ENCODE measurements around the gene ZNF366. TPM values are rescaled to one million over a fixed set of nuclear protein-coding genes. Genes with fewer than 3 reads are reported as not detected.
A peak's percentile ranks its signal among the peaks of the same experiment; 100 is the strongest.

Gene ZNF366
- polyA plus RNA-seq (2013, experiment 1 of 2) = 1.1 TPM
- 0.81 TPM for polyA plus RNA-seq (2013, experiment 2 of 2)

GRCh38 chr5:72507231-72507906 is at the start of gene ZNF366:
ZNF366 (minus strand) TSS chr5:72507410; CDS start chr5:72461496, 45,914 bp downstream.
- Histone ChIP-seq H3K4me1 (ENCODE audit: control insufficient read depth, insufficient read depth, low read length, poor library complexity, severe bottlenecking) (peaks cover 48% of the 10 kb centered on the region), H3K9me3 (ENCODE audit: control insufficient read depth, low read length) (no peaks in the 10 kb centered on the region), H3K27ac (ENCODE audit: low read depth, low read length, severe bottlenecking) (peak within 1 kb of the TSS; percentile 75), H3K36me3 (ENCODE audit: control insufficient read depth, insufficient read depth, low read length) (no peaks in the 10 kb centered on the region), H3K4me3 (ENCODE audit: extremely low read depth, insufficient read depth, low read length, poor library complexity, severe bottlenecking) (peak within 1 kb of the TSS; percentile 12)
- 80 to 82% methylated on average over 5 to 8 of the region's 9 CpGs for WGBS, 2 experiments (ENCODE audit: insufficient coverage in 2 of 2)

GRCh38 chr5:72556351-72557166 is 49.3 kb upstream of the ZNF366 start:
- Histone ChIP-seq H3K4me1 (ENCODE audit: control insufficient read depth, insufficient read depth, low read length, poor library complexity, severe bottlenecking) (peaks cover 13% of the 10 kb centered on the region), H3K9me3 (ENCODE audit: control insufficient read depth, low read length) (no peaks in the 10 kb centered on the region), H3K27ac (ENCODE audit: low read depth, low read length, severe bottlenecking) (peak overlapping the region; percentile 86), H3K4me3 (ENCODE audit: extremely low read depth, insufficient read depth, low read length, poor library complexity, severe bottlenecking) (peak overlapping the region; percentile 12), H3K36me3 (ENCODE audit: control insufficient read depth, insufficient read depth, low read length) (no peaks in the 10 kb centered on the region)
- WGBS, 2 experiments (ENCODE audit: insufficient coverage in 2 of 2) = 4 to 8% methylated on average over 30 to 33 of the region's 42 CpGs

GRCh38 chr5:72555871-72556270 is 48.7 kb upstream of the ZNF366 start:
- 20 to 33% methylated on average over 1 of the region's 1 CpG for WGBS, 2 experiments (ENCODE audit: insufficient coverage in 2 of 2)
- Histone ChIP-seq H3K9me3 (ENCODE audit: control insufficient read depth, low read length) (no peaks in the 10 kb centered on the region), H3K27ac (ENCODE audit: low read depth, low read length, severe bottlenecking) (peak overlapping the region; percentile 86), H3K4me1 (ENCODE audit: control insufficient read depth, insufficient read depth, low read length, poor library complexity, severe bottlenecking) (peaks cover 10% of the 10 kb centered on the region), H3K4me3 (ENCODE audit: extremely low read depth, insufficient read depth, low read length, poor library complexity, severe bottlenecking) (no peak overlapping the region), H3K36me3 (ENCODE audit: control insufficient read depth, insufficient read depth, low read length) (no peaks in the 10 kb centered on the region)

GRCh38 chr5:72554897-72555296 is 47.7 kb upstream of the ZNF366 start:
- Histone ChIP-seq H3K27ac (ENCODE audit: low read depth, low read length, severe bottlenecking) (no peak overlapping the region), H3K9me3 (ENCODE audit: control insufficient read depth, low read length) (no peaks in the 10 kb centered on the region), H3K4me3 (ENCODE audit: extremely low read depth, insufficient read depth, low read length, poor library complexity, severe bottlenecking) (no peak overlapping the region), H3K36me3 (ENCODE audit: control insufficient read depth, insufficient read depth, low read length) (no peaks in the 10 kb centered on the region), H3K4me1 (ENCODE audit: control insufficient read depth, insufficient read depth, low read length, poor library complexity, severe bottlenecking) (peaks cover 10% of the 10 kb centered on the region)
- 100% methylated on average over 1 of the region's 1 CpG; no CpG with 5 or more reads in 1 of the 2 experiments for WGBS, 2 experiments (ENCODE audit: insufficient coverage in 2 of 2)

GRCh38 chr5:72552041-72552557 is 44.9 kb upstream of the ZNF366 start:
- no peaks in the 10 kb centered on the region for H3K9me3 ChIP-seq (ENCODE audit: control insufficient read depth, low read length)
- H3K4me1 ChIP-seq (ENCODE audit: control insufficient read depth, insufficient read depth, low read length, poor library complexity, severe bottlenecking) = peaks cover 10% of the 10 kb centered on the region
- no peaks in the 10 kb centered on the region for H3K36me3 ChIP-seq (ENCODE audit: control insufficient read depth, insufficient read depth, low read length)
- 93 to 94% methylated on average over 3 to 4 of the region's 5 CpGs for WGBS, 2 experiments (ENCODE audit: insufficient coverage in 2 of 2)
- H3K27ac ChIP-seq (ENCODE audit: low read depth, low read length, severe bottlenecking) = no peak overlapping the region
- H3K4me3 ChIP-seq (ENCODE audit: extremely low read depth, insufficient read depth, low read length, poor library complexity, severe bottlenecking) = no peak overlapping the region

GRCh38 chr5:72550595-72550994 is 43.4 kb upstream of the ZNF366 start:
- 87 to 95% methylated on average over 4 of the region's 5 CpGs for WGBS, 2 experiments (ENCODE audit: insufficient coverage in 2 of 2)
- Histone ChIP-seq H3K27ac (ENCODE audit: low read depth, low read length, severe bottlenecking) (no peak overlapping the region), H3K9me3 (ENCODE audit: control insufficient read depth, low read length) (peaks cover 2% of the 10 kb centered on the region), H3K4me1 (ENCODE audit: control insufficient read depth, insufficient read depth, low read length, poor library complexity, severe bottlenecking) (no peaks in the 10 kb centered on the region), H3K4me3 (ENCODE audit: extremely low read depth, insufficient read depth, low read length, poor library complexity, severe bottlenecking) (no peak overlapping the region), H3K36me3 (ENCODE audit: control insufficient read depth, insufficient read depth, low read length) (no peaks in the 10 kb centered on the region)

- Histone ChIP-seq H3K4me1 (ENCODE audit: control insufficient read depth, insufficient read depth, low read length, poor library complexity, severe bottlenecking) (no peaks in the 10 kb centered on the region), H3K4me3 (ENCODE audit: extremely low read depth, insufficient read depth, low read length, poor library complexity, severe bottlenecking) (no peak overlapping the region), H3K9me3 (ENCODE audit: control insufficient read depth, low read length) (peaks cover 4% of the 10 kb centered on the region), H3K27ac (ENCODE audit: low read depth, low read length, severe bottlenecking) (no peak overlapping the region), H3K36me3 (ENCODE audit: control insufficient read depth, insufficient read depth, low read length) (no peaks in the 10 kb centered on the region)
- WGBS, 2 experiments (ENCODE audit: insufficient coverage in 2 of 2) = 58% methylated on average over 2 of the region's 3 CpGs; no CpG with 5 or more reads in 1 of the 2 experiments
Measured at GRCh38 chr5:72543811-72544210, 36.6 kb upstream of the ZNF366 start.

- Histone ChIP-seq H3K9me3 (ENCODE audit: control insufficient read depth, low read length) (peaks cover 4% of the 10 kb centered on the region), H3K4me3 (ENCODE audit: extremely low read depth, insufficient read depth, low read length, poor library complexity, severe bottlenecking) (no peak overlapping the region), H3K27ac (ENCODE audit: low read depth, low read length, severe bottlenecking) (no peak overlapping the region), H3K36me3 (ENCODE audit: control insufficient read depth, insufficient read depth, low read length) (no peaks in the 10 kb centered on the region), H3K4me1 (ENCODE audit: control insufficient read depth, insufficient read depth, low read length, poor library complexity, severe bottlenecking) (no peaks in the 10 kb centered on the region)
- 100% methylated on average over 1 to 2 of the region's 3 CpGs for WGBS, 2 experiments (ENCODE audit: insufficient coverage in 2 of 2)
Measured at GRCh38 chr5:72543365-72543764, 36.2 kb upstream of the ZNF366 start.

GRCh38 chr5:72542695-72543094 is 35.5 kb upstream of the ZNF366 start:
- no peaks in the 10 kb centered on the region for H3K4me1 ChIP-seq (ENCODE audit: control insufficient read depth, insufficient read depth, low read length, poor library complexity, severe bottlenecking)
- H3K27ac ChIP-seq (ENCODE audit: low read depth, low read length, severe bottlenecking) = no peak overlapping the region
- no peaks in the 10 kb centered on the region for H3K36me3 ChIP-seq (ENCODE audit: control insufficient read depth, insufficient read depth, low read length)
- WGBS, 2 experiments (ENCODE audit: insufficient coverage in 2 of 2) = no CpG with 5 or more reads among the region's 1 CpG
- no peak overlapping the region for H3K4me3 ChIP-seq (ENCODE audit: extremely low read depth, insufficient read depth, low read length, poor library complexity, severe bottlenecking)
- peaks cover 4% of the 10 kb centered on the region for H3K9me3 ChIP-seq (ENCODE audit: control insufficient read depth, low read length)

GRCh38 chr5:72541501-72542225 is 34.5 kb upstream of the ZNF366 start:
- Histone ChIP-seq H3K4me1 (ENCODE audit: control insufficient read depth, insufficient read depth, low read length, poor library complexity, severe bottlenecking) (no peaks in the 10 kb centered on the region), H3K36me3 (ENCODE audit: control insufficient read depth, insufficient read depth, low read length) (no peaks in the 10 kb centered on the region), H3K27ac (ENCODE audit: low read depth, low read length, severe bottlenecking) (no peak overlapping the region), H3K9me3 (ENCODE audit: control insufficient read depth, low read length) (peaks cover 4% of the 10 kb centered on the region), H3K4me3 (ENCODE audit: extremely low read depth, insufficient read depth, low read length, poor library complexity, severe bottlenecking) (no peak overlapping the region)
- whole genome bisulfite sequencing, 2 experiments (ENCODE audit: insufficient coverage in 2 of 2) = 28 to 39% methylated on average over 7 of the region's 7 CpGs
